DMS53 treated with DMSO at 0.1 percent for 48 hours (cell line): ENCODE results near the gene CKS2.

Source experiments
- DNase-seq: peaks from one replicate; lab custom pipeline; 2025; ENCODE audit not compliant: unreplicated experiment; lab: John Stamatoyannopoulos, UW

The CKS2 gene

GRCh38 chr9:89363921-89364665 is 53.1 kb downstream of the CKS2 start:
- no peak for DNase-seq

GRCh38 chr9:89364666-89365531 is 53.9 kb downstream of the CKS2 start:
- DNase-seq, result no peak

DNA sequence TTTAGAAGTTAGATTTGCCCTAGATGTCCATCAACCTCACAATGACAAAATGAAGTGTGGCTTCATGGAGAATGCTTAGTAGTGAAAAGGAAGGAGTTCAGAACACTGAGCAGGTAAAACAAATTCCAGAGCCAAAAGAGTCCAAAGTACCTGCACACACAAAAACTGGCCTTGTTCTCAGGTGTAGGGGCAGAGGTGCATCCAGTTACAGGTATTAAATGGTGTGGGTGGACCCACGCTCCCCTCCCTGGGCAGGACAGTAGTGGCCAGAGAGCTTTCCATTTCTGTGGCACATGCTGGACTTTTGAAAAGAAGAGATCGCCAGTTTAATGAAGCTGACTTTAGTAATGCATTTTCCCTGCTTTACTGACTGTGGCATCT is 54.5 kb downstream of the CKS2 start:
- no peak for DNase-seq
